GM12865 (cell line): ENCODE data around the gene ZNF738.
A peak's percentile ranks its signal among the peaks of the same experiment; 100 is the strongest.
"Not testable (repeated sequence)": the region's sequence is repeated elsewhere in the genome, so short reads cannot be mapped to it uniquely, and the experiment has no call there.

Experiments
- DNase-seq: peaks from one replicate; pipeline ENCODE4 v3.0.0; 2010; ENCODE audit warnings: low read depth
- H3K4me3 ChIP-seq: 2 replicates; pipeline ENCODE4 v1.5.1; 2011; ENCODE audit warnings: mild to moderate bottlenecking, low read depth, low read length, control low read depth
- TF ChIP-seq, protein P1 (sequence below): IDR thresholded peaks from 2 replicates; pipeline ENCODE4 v1.5.1; 2011; ENCODE audit warnings: low read length, control low read depth, low read depth, inconsistent platforms; ENCODE audit not compliant: insufficient read depth; ENCODE audit errors: missing control alignments

Gene ZNF738

DNA sequence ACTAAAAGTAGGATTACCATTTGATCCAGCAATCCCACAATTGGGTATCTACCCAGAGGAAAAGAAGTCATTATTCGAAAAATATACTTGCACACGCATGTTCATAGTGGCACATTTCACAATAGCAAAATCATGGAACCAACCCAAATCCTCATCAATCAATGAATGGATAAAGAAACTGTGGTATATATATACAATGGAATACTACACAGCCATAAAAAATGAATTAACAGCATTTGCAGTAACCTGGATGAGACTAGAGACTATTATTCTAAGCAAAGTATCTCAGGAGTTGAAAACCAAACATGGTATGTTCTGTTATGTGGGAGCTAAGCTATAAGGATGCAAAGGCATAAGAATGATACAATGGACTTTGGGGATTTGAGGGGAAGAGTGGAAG is 32.6 kb upstream of the ZNF738 start:
- no peak for DNase-seq
- TF ChIP-seq, protein P1, sequence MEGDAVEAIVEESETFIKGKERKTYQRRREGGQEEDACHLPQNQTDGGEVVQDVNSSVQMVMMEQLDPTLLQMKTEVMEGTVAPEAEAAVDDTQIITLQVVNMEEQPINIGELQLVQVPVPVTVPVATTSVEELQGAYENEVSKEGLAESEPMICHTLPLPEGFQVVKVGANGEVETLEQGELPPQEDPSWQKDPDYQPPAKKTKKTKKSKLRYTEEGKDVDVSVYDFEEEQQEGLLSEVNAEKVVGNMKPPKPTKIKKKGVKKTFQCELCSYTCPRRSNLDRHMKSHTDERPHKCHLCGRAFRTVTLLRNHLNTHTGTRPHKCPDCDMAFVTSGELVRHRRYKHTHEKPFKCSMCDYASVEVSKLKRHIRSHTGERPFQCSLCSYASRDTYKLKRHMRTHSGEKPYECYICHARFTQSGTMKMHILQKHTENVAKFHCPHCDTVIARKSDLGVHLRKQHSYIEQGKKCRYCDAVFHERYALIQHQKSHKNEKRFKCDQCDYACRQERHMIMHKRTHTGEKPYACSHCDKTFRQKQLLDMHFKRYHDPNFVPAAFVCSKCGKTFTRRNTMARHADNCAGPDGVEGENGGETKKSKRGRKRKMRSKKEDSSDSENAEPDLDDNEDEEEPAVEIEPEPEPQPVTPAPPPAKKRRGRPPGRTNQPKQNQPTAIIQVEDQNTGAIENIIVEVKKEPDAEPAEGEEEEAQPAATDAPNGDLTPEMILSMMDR = no peak
- no peak overlapping the region for H3K4me3 ChIP-seq

GRCh38 chr19:21328406-21328805 is 30.4 kb upstream of the ZNF738 start:
- TF ChIP-seq, protein P1 = no peak
- H3K4me3 ChIP-seq = peak overlapping the region; percentile 77
- DNase-seq = peak; percentile 23

GRCh38 chr19:21328885-21329605 is 29.8 kb upstream of the ZNF738 start, which contains the start of gene ZNF708:
TSS of gene ZNF708 (minus strand) at chr19:21329410. CDS start at chr19:21329212, 198 bp downstream.
- TF ChIP-seq, protein P1 = no peak
- DNase-seq = peak; percentile 96
- H3K4me3 ChIP-seq = peak within 1 kb of the TSS; percentile 77

GRCh38 chr19:21335721-21336120 is 23.1 kb upstream of the ZNF738 start:
- H3K4me3 ChIP-seq = no peak overlapping the region
- no peak for DNase-seq
- TF ChIP-seq, protein P1 = no peak

DNA sequence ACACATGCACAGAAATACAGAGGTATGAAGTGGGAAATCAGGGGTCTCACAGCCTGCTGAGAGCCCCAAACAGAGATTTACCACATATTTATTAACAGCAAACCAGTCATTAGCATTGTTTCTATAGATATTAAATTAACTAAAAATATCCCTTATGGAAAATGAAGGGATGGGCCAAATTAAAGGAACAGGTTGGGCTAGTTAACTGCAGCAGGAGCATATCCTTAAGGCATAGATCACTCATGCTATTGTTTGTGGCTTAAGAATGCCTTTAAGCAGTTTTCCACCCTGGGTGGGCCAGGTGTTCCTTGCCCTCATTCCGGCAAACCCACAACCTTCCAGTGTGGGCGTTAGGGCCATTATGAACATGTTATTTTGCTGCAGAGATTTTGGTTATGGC is 14.0 kb upstream of the ZNF738 start:
- DNase-seq, H3K4me3 ChIP-seq: not testable (repeated sequence)

GRCh38 chr19:21352830-21353229 is 6.0 kb upstream of the ZNF738 start:
- no peak overlapping the region for H3K4me3 ChIP-seq
- TF ChIP-seq, protein P1 = no peak
- DNase-seq = no peak

DNA sequence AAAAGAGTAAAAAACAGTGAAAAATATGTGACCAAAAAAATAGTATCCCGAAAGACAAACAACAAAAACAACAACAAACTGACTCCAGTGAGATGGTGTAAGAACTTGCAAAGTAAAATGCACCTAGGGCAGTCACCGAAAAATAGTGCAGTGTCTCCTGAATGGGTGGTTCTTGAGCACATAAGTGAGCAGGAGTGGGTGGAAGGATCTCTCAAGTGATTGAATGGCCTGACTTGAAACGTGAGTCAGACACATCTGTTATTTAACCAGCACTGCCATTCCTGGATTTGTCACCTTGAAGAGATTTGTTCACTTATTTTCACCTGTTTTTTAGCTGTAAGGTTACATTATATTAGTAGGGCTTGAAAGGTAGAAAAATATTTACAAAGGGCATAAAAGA is 3.5 kb downstream of the ZNF738 start:
- DNase-seq = no peak
- TF ChIP-seq, protein P1 = no peak

More for the DNA sequence above, 3.5 kb downstream of the ZNF738 start:
- H3K4me3 ChIP-seq = no peak overlapping the region
